Gastroesophageal sphincter (tissue), 4 donors: ENCODE measurements around the gene C1QB. TPM values are rescaled to one million over a fixed set of nuclear protein-coding genes. Genes with fewer than 3 reads are reported as not detected.
A peak's percentile ranks its signal among the peaks of the same experiment; 100 is the strongest.

ENCODE experiments used
- ATAC-seq: fragments of 150-250 bp; one replicate; pipeline ENCODE4 v1.9.1; 2016; ENCODE audit warnings: mild to moderate bottlenecking, moderate library complexity
- H3K27ac ChIP-seq, 4 donors: fragments of 200-600 bp; sonication (generic) in 3 of 4; 1 replicate in 3 of 4; 2 replicates in 1 of 4; pipeline ENCODE4 v1.5.1; 2016 to 2019
- H3K27me3 ChIP-seq: fragments of 200-600 bp; sonication (generic); one replicate; pipeline ENCODE4 v1.5.1; 2019
- H3K36me3 ChIP-seq, 2 donors: fragments of 200-600 bp; sonication (generic); one replicate each; pipeline ENCODE4 v1.5.1; 2019; ENCODE audit warnings: control low read depth in 1 of 2
- H3K4me1 ChIP-seq, 3 donors: fragments of 200-600 bp; sonication (generic); 1 replicate in 2 of 3; 2 replicates in 1 of 3; pipeline ENCODE4 v1.5.1; 2016 to 2019; ENCODE audit warnings: control low read depth in 2 of 3
- H3K4me3 ChIP-seq, 2 donors: fragments of 200-600 bp; sonication (generic); one replicate each; pipeline ENCODE4 v1.5.1; 2019; ENCODE audit warnings: mild to moderate bottlenecking in 1 of 2, moderate library complexity in 1 of 2
- H3K9me3 ChIP-seq, 3 donors: fragments of 200-600 bp; sonication (generic); one replicate each; pipeline ENCODE4 v1.5.1; 2017 to 2019; ENCODE audit warnings: control low read depth in 2 of 3
- CTCF ChIP-seq, 4 experiments: fragments of 200-600 bp in 2 of 4; fragments of 450-650 bp in 2 of 4; sonication (generic) in 1 of 4; IDR thresholded peaks; one replicate each; pipeline ENCODE4 v1.5.1; 2017 to 2019; ENCODE audit warnings: antibody characterized with exemption in 4 of 4, mild to moderate bottlenecking in 2 of 4, moderate library complexity in 2 of 4
- EP300 ChIP-seq: sonication (generic); formaldehyde crosslinking; IDR thresholded peaks from one replicate; pipeline ENCODE4 v1.6.1; 2017; ENCODE audit warnings: antibody characterized with exemption, mild to moderate bottlenecking
- POLR2A ChIP-seq, 2 donors: fragments of 450-650 bp; IDR thresholded peaks; one replicate each; pipeline ENCODE4 v1.6.1; 2017; ENCODE audit warnings: antibody characterized with exemption in 2 of 2, mild to moderate bottlenecking in 2 of 2, moderate library complexity in 1 of 2
- POLR2AphosphoS5 ChIP-seq: sonication (generic); formaldehyde crosslinking; IDR thresholded peaks from one replicate; pipeline ENCODE4 v1.6.1; 2017; ENCODE audit warnings: antibody characterized with exemption
- WGBS, 2 donors: methylation state at CpG; one replicate each; pipeline ENCODE4 v1.1.5; 2018; ENCODE audit warnings: low coverage in 1 of 2; 5-methylcytosine and 5-hydroxymethylcytosine counted together
- total RNA-seq, 4 donors: library from RNA; depleted of rRNA; stranded (reverse); fragments of >200 nt; gene quantifications; one replicate each; pipeline ENCODE4 v1.1.0, GENCODE V29; 2016

The C1QB gene
- total RNA-seq, 4 donors from 2014 or later = 37.0 to 607 (median 249) TPM

- WGBS, 2 donors = 60 to 83% methylated on average over 2 of the region's 23 CpGs
- no peak for ATAC-seq
- no peak for TF ChIP-seq CTCF (IDR thresholded peaks at IDR 0.05)
- TF ChIP-seq EP300 = no peak
- TF ChIP-seq POLR2A (IDR thresholded peaks at IDR 0.05) = no peak
- TF ChIP-seq POLR2AphosphoS5 = no peak
- H3K27ac ChIP-seq = no peak overlapping the region
- no peaks in the 10 kb centered on the region for H3K36me3 ChIP-seq
- H3K27me3 ChIP-seq = peaks cover 88% of the 10 kb centered on the region
- H3K4me1 ChIP-seq = peaks cover 0 to 10% (median 0%) of the 10 kb centered on the region in 3 donors
- H3K9me3 ChIP-seq = no peaks in the 10 kb centered on the region
- H3K4me3 ChIP-seq = peak overlapping the region in 1 of 2 donors; percentile 38
These were observed 14.4 kb upstream of the C1QB start for GRCh38 chr1:22638476-22639234.

- H3K4me1 ChIP-seq = peaks cover 0 to 10% (median 0%) of the 10 kb centered on the region in 3 donors
- H3K9me3 ChIP-seq = no peaks in the 10 kb centered on the region
- TF ChIP-seq POLR2AphosphoS5 (no peak), CTCF (IDR thresholded peaks at IDR 0.05) (no peak), EP300 (no peak), POLR2A (IDR thresholded peaks at IDR 0.05) (no peak)
- ATAC-seq = no peak
- H3K27ac ChIP-seq = no peak overlapping the region
- peaks cover 88% of the 10 kb centered on the region for H3K27me3 ChIP-seq
- 18 to 70% methylated on average over 4 of the region's 8 CpGs for WGBS, 2 donors
- H3K4me3 ChIP-seq = peak overlapping the region in 1 of 2 donors; percentile 38
- no peaks in the 10 kb centered on the region for H3K36me3 ChIP-seq
These were observed 13.8 kb upstream of the C1QB start for GRCh38 chr1:22639286-22639685.

- TF ChIP-seq EP300 = no peak
- no peak for TF ChIP-seq CTCF (IDR thresholded peaks at IDR 0.05)
- TF ChIP-seq POLR2AphosphoS5 = no peak
- no peak for TF ChIP-seq POLR2A (IDR thresholded peaks at IDR 0.05)
- H3K27ac ChIP-seq = no peak overlapping the region
- 68 to 90% methylated on average over 2 to 5 of the region's 8 CpGs for WGBS, 2 donors
- H3K27me3 ChIP-seq = peaks cover 76% of the 10 kb centered on the region
- no peak overlapping the region for H3K4me3 ChIP-seq
- no peak for ATAC-seq
- peaks cover 0 to 10% (median 0%) of the 10 kb centered on the region in 3 donors for H3K4me1 ChIP-seq
- H3K36me3 ChIP-seq = no peaks in the 10 kb centered on the region
- H3K9me3 ChIP-seq = no peaks in the 10 kb centered on the region
These were observed 11.8 kb upstream of the C1QB start for GRCh38 chr1:22641247-22641646.

- peaks cover 72% of the 10 kb centered on the region for H3K27me3 ChIP-seq
- no peaks in the 10 kb centered on the region for H3K36me3 ChIP-seq
- peaks cover 0 to 10% (median 0%) of the 10 kb centered on the region in 3 donors for H3K4me1 ChIP-seq
- no peaks in the 10 kb centered on the region for H3K9me3 ChIP-seq
- no peak for TF ChIP-seq EP300
- no peak for TF ChIP-seq POLR2A (IDR thresholded peaks at IDR 0.05)
- peak in 3 of 4 experiments; percentile 90 to 95 (median 91) for TF ChIP-seq CTCF (IDR thresholded peaks at IDR 0.05)
- TF ChIP-seq POLR2AphosphoS5 = peak; percentile 58
- peak; percentile 76 for ATAC-seq
- 0 to 40% methylated on average over 1 to 2 of the region's 18 CpGs for WGBS, 2 donors
- no peak overlapping the region for H3K4me3 ChIP-seq
- H3K27ac ChIP-seq = no peak overlapping the region
These were observed 11.0 kb upstream of the C1QB start for GRCh38 chr1:22641906-22642636.
